ENCODE measurements around the gene SDK1. TPM values are rescaled to one million over a fixed set of nuclear protein-coding genes. Genes with fewer than 3 reads are reported as not detected.

The SDK1 gene
- total RNA-seq, 1 donor from 2014 or later, result 1.3 TPM

DNA sequence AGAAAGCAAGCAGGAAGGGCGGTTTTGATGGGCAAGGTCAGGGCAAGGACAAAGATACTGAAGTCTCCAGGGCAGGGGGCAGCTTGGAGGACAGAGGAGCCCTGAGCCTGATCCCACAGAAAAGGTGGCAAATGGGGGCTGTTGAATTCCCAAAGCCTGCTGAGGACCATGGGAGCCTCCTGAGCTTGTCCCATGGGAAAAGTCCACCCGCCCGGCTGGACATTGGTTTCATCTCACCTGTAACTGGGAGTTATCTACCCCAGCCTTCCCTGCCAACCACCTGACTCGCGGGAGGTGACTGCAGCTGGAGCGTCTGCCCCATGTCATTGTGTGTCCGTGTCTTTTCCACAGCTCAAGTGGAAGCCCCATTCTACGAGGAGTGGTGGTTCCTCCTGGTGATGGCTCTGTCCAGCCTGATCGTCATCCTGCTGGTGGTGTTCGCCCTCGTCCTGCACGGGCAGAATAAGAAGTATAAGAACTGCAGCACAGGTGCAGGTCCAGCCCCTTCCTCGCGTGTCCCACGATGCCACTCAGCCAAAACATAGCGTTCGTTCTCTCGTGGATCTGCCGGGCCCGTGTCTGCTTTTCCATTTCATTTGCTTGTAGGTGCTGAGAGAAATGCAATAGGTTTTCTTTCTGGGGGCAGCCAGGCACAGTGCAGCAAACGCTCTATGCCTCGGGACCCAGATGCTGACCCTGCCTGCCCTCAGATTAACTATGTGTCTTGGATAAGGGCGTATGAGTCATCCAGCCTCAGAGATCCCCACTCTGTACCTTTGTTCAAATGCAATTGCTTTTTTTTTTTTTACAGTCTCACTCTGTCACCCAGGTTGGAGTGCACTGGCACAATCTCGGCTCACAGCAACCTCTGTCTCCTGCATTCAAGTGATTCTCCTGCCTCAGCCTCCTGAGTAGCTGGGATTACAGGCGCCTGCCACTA lies 936.5 kb downstream of the SDK1 start:
- ATAC-seq (ENCODE audit: low read depth), result no peak
- Mint-ChIP-seq H3K27me3 (no peaks in the 10 kb centered on the region), H3K4me3 (no peak overlapping the region), H3K36me3 (ENCODE audit: low read depth) (no peaks in the 10 kb centered on the region), H3K27ac (no peak overlapping the region), H3K9me3 (no peaks in the 10 kb centered on the region), H3K4me1 (no peaks in the 10 kb centered on the region)
- ChIA-PET POLR2A (no interaction called here), CTCF (no interaction called here)
- DNase-seq, result no peak
- intact Hi-C loops (cut with micrococcal nuclease), result no loop called here
- TF ChIP-seq, protein P1, sequence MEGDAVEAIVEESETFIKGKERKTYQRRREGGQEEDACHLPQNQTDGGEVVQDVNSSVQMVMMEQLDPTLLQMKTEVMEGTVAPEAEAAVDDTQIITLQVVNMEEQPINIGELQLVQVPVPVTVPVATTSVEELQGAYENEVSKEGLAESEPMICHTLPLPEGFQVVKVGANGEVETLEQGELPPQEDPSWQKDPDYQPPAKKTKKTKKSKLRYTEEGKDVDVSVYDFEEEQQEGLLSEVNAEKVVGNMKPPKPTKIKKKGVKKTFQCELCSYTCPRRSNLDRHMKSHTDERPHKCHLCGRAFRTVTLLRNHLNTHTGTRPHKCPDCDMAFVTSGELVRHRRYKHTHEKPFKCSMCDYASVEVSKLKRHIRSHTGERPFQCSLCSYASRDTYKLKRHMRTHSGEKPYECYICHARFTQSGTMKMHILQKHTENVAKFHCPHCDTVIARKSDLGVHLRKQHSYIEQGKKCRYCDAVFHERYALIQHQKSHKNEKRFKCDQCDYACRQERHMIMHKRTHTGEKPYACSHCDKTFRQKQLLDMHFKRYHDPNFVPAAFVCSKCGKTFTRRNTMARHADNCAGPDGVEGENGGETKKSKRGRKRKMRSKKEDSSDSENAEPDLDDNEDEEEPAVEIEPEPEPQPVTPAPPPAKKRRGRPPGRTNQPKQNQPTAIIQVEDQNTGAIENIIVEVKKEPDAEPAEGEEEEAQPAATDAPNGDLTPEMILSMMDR (IDR thresholded peaks at IDR 0.05), result no peak

DNA sequence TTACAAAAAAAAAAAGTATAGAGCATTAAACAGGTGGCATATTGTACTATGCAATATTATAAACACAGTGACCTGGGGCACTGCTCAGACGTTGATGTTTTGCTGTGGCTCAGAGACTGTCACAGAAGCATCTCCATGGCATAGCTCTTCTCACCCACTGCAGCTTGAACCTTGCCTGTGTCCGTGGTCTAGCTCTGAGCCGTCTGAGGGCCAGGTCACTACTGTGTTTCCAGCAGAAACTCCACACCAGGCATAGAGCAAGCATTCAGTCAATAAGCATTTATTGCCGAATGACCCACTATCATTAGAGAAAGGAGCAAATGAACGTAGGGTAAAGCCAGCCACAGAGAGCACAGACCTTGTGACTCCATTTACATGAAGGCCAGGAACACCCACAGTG lies 937.8 kb downstream of the SDK1 start:
- ATAC-seq (ENCODE audit: low read depth), result no peak
- no peaks in the 10 kb centered on the region for H3K36me3 Mint-ChIP-seq (ENCODE audit: low read depth)
- POLR2A ChIA-PET, result no interaction called here
- no peak for DNase-seq
- CTCF ChIA-PET, result no interaction called here
- H3K4me3 Mint-ChIP-seq, result no peak overlapping the region
- H3K27me3 Mint-ChIP-seq, result no peaks in the 10 kb centered on the region
- no peak overlapping the region for H3K27ac Mint-ChIP-seq
- no peaks in the 10 kb centered on the region for H3K4me1 Mint-ChIP-seq
- intact Hi-C loops (cut with micrococcal nuclease), result no loop called here
- TF ChIP-seq, protein P1 (IDR thresholded peaks at IDR 0.05), result no peak
- no peaks in the 10 kb centered on the region for H3K9me3 Mint-ChIP-seq

DNA sequence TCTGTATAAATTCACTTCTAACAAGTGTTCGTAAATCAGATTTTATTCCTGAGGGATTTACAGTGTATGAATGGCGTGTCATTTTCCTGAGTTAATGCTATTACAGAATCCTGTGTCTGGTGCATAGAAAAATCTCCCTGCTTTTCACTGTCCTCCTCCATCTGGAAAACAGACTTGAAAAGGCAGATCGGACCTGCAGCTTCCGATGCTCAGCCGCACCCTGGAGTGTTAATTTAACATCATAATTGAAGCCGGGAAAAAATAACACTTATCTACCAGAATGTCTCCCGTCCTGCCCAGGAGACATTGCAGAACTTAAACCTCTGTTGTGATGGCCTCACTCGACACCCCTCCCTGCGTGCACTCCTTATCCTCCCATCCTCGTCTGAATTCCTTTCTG lies 939.0 kb downstream of the SDK1 start:
- Mint-ChIP-seq H3K4me1 (no peaks in the 10 kb centered on the region), H3K36me3 (ENCODE audit: low read depth) (no peaks in the 10 kb centered on the region), H3K9me3 (peaks cover 7% of the 10 kb centered on the region), H3K4me3 (no peak overlapping the region), H3K27ac (no peak overlapping the region), H3K27me3 (no peaks in the 10 kb centered on the region)
- ATAC-seq (ENCODE audit: low read depth) (no peak), DNase-seq (no peak)
- TF ChIP-seq, protein P1 (IDR thresholded peaks at IDR 0.05), result no peak
- intact Hi-C loops (cut with micrococcal nuclease), result no loop called here
- ChIA-PET POLR2A (no interaction called here), CTCF (no interaction called here)

DNA sequence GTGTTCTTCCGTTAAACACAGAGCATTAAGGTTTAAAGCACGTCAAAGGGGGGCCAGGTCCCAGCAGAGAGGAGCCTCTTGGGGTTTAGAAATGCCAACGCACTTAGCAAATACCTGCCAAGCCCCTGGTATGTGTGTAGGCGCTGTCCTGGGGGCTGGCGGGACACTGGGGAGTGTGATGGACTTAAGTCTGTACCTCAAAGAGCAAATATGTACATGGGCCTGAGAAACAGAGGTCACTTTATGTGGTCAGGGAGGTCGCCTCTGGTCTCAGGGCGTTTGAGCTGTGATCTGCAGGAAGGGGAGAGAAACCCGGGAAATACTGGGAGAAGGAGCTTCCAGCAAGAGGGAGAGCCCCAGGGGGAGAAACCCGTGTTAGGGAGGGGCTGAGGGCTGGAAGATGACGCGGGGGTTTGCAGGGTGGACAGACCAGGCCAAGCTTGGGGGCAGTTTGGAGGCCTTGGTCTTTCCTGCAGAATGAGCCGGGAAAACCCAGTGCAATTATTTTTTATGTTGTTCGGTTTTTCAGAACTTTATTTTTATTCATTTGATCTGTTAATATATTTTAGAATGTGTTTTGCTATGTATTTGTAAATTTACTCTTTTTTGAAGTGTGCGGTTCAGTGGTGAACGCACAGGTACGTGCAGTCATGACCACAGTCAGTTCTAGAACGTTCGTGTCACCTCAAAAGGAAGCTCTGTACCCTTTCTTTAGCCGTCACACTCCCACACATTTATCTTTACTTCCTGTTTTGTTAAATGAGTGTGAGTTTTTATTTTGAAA lies 939.7 kb downstream of the SDK1 start:
- intact Hi-C loops (cut with micrococcal nuclease), result no loop called here
- CTCF ChIA-PET, result no interaction called here

DNA sequence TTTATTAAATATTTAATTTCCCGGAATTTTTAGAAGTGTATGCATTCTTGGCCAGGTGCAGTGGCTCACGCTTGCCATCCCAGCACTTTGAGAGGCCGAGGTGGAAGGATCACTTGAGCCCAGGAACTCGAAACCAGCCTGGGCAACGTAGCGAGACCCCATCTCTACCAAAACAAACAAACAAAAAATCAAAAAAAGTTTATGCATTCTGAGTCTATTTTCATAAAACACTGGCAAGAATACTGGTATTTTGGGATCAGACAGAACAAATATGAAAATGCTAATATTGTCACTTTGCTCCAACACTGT lies 940.2 kb downstream of the SDK1 start:
- TF ChIP-seq, protein P1 (IDR thresholded peaks at IDR 0.05), result no peak
- POLR2A ChIA-PET, result no interaction called here
- intact Hi-C loops (cut with micrococcal nuclease), result no loop called here
- DNase-seq (no peak), ATAC-seq (ENCODE audit: low read depth) (no peak)
- H3K36me3 Mint-ChIP-seq (ENCODE audit: low read depth), result no peaks in the 10 kb centered on the region
- H3K27ac Mint-ChIP-seq, result no peak overlapping the region
- H3K27me3 Mint-ChIP-seq, result no peaks in the 10 kb centered on the region
- CTCF ChIA-PET, result no interaction called here
- H3K9me3 Mint-ChIP-seq, result peaks cover 13% of the 10 kb centered on the region
- H3K4me1 Mint-ChIP-seq, result no peaks in the 10 kb centered on the region
- no peak overlapping the region for H3K4me3 Mint-ChIP-seq

More for the DNA sequence above, 939.7 kb downstream of the SDK1 start:
- ATAC-seq (ENCODE audit: low read depth) (no peak), DNase-seq (no peak)
- POLR2A ChIA-PET, result no interaction called here
- H3K4me3 Mint-ChIP-seq, result no peak overlapping the region
- H3K4me1 Mint-ChIP-seq, result no peaks in the 10 kb centered on the region
- no peaks in the 10 kb centered on the region for H3K36me3 Mint-ChIP-seq (ENCODE audit: low read depth)
- H3K9me3 Mint-ChIP-seq, result peaks cover 13% of the 10 kb centered on the region
- no peaks in the 10 kb centered on the region for H3K27me3 Mint-ChIP-seq
- TF ChIP-seq, protein P1 (IDR thresholded peaks at IDR 0.05), result no peak
- H3K27ac Mint-ChIP-seq, result no peak overlapping the region

All from activated B cell treated with CpG ODN at 0.5 μM for 24 hours (primary cell).